ENCODE results near the gene CEP72.

Gene CEP72

DNA sequence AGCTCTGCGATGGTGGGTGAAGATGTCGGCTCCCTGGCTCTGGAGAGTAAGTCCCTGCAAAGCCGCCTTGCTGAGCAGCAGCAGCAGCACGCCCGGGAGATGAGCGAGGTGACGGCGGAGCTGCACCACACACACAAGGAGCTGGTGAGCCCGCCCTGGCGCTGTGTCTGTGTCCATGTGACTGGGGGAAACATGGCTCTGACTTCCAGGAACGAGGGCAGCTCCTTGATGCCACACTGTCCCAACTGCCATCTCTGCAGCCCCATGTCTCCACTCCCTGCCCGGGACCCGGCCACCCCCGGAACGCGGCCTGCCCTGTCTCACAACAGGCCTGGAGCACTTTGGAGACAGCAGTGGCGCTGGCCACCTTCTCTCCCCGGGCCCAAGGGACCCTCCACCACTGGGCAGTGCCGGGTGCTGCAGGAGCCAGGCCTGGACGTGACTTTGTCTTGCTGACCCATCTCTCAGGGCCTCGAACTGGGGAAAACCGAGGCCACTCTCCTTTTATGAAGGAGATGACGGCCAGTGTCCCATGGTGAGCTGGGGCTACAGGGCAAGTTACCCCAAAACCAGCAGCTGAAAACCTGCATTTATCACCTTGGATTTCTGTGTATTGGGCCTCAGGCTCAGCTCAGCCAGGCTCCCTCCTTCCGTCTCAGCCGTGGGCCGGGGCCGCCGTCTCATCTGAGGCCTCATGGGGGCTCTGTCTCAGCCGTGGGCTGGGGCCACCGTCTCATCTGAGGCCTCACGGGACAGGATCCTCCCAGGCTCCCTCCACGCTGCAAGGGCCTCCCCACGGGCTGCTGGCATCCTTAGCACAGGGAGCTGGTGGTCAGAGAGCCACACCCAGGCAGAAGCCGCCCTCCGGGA, 28.6 kb downstream of the CEP72 start:
- no peak for DNase-seq

DNA sequence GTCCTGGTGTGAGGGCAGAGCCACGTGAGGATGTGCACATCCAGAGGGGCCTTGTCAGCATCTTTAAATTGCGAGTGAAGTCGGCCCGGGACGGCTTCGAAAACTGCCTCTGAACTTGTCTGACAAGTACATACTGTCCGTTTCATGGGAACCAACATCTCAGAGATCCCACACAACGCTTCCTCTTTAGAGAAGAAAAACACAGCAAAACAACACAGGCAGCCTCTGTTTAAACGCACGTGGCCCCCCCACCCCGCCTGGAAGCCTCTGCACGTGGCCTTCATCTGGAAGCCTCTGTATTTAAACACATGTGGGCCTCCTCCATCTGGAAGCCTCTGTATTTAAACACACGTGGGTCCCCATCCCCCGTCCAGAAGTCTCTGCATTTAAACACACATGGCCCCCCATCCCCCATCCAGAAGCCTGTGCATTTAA, 29.2 kb downstream of the CEP72 start:
- no peak for DNase-seq

DNA sequence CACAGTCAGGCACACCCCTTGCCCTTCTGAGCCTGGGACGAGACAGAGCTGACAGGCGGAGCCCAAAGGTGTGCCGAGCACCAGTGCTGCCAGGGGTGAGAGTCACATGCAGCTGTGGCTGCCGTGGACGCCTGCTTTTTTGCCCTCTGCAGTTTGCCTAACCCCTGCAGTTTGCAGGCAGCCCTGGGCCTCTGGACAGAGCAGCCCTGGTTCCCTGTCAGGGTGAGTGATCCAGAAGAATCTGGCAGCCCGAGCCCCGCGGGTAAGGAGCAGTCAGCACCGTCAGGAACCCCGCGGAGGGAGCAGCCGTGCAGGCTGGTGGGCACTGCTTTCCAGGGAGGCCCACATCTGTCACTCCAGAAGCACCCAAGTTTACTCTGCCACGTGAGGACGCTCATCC, 30.3 kb downstream of the CEP72 start:
- DNase-seq, result no peak

DNA sequence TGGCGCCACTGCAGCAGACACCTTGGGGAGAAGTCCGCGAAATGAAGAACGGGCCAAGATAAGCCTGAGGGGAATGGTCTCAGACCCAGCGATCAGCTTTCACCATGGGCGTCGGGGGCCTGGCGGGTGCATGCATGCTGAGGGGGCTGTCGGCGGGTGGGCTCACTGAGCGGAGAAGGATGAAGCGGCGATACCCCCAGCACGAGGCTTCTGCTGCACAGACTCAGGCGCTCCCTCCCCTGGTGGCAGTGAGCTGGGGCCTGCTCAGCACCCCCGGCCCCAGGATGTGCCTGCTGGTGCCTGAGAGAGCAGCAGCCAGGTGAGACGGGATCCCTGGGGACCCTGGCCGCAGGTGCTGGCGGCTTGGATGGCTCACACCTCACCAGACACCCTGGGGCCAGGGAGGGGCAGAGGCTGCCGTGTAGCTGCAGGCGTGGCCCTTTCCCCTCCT, 31.2 kb downstream of the CEP72 start:
- DNase-seq, result no peak

DNA sequence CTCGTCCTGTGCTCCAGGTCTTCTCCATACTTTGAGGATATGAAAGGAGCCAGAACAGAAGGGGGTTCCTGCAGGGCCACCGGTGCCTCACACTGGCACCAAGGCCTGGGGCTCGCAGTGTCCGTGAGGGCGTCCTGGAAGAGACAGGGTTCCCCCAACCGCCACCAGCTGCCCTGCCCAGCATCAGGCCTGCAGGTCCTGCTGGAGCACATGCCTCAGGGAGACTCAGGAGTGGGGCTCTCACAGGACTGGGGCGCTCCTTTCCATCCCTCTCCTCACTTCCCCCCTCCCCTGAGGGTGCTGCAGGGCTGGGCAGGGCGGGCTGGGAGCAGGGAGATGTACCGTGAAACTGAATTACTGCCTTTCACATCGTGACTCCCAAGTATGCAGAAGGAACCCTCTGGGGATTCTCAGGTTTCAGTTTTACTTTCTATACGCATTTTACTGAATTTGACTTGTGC, 31.7 kb downstream of the CEP72 start:
- DNase-seq, result no peak

DNA sequence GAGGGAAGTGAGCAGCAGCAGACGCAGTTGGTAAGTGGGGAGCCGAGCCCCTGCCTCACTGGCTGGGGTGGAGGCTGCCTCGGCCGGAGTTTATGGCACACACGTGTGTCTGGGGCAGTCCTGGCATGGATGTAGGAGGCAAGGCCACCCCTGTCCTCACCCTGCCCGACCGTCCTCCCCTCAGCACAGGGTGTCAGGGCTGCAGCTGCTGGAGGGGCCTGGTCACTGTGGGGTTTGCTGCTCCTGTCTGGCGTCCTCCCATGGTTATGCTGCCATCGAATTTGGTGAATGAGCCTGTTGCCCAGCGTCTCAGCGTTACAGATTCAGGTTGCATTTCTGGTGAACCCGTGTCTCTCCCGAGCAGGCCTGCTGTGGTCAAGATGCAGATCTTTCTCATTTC, 32.4 kb downstream of the CEP72 start:
- no peak for DNase-seq

DNA sequence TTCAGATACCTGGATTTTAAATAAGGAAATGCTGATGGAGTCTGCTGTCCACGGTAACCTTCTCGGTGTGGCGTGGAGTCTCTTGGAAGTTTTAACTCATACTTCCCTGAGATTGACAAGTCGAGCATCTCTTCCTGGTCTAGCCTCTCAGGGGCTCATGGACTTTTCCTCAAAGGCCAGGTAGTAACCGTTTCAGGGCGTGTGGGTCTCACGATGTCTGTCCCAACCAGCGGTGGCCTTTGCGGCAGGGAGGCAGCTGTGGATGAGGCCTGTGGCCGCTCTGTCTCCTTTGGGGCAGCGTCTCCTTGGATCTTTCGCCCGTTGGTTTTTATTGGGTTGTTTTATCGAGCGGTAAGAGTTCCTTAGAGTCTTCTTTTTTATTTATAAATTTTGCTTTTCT, 32.8 kb downstream of the CEP72 start:
- DNase-seq, result no peak

DNA sequence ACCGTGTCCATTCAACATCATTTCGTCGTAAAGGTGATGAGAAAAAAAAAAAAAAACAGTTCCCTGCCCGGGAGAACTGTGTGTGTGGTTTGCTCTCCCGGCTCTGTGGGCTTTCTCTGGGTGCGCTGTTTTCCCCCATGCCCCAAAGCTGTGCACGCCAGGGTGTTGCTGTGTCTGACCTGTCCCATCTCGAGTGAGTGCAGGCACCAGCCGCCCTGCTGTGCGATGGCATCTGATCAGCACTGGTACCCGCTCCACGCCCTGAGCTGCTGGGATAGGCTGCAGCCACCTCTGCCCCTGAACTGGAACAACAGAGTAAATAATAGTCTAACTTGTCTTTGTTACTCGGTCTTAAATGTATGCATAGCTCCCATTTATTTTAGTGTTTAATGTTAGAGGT, 33.3 kb downstream of the CEP72 start:
- DNase-seq, result no peak

DNA sequence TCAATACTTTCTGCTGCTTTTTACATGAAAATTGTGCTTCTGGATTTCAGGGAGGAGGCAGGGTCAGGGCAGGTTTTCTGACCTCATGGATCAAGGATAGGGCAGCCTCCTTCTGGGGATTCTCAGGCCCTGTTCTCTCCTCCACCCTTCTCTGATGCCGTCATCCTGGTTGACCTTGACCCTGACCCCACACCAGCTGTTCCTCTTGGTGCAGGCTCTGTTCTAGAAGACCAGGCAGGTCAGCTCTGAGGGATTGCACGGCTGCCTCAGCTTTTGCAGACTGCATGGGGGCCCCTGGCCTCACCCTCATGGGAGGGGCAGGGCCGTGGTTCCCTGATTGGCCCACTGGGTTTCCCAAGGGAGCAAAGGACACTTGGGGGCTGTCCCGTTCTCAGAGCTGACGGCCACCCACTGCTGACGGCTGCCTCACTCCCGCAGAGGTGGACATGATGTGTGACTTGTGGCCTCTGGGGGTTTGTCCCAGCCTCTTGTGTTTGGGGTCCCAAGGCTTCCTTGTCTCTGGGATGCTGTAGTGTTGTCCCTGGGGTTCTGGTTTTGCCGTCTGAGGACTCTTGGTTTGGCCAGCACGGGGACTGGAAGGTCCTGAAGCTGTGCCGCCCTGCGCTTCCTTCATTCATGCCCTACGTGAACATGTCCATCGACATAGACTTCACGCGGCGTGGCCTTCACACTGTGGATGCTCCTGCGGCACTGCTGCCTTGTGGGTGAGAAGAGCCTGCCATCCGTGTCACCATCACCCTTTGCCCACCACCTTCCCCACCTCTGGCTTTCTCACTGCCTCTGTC, 34.5 kb downstream of the CEP72 start:
- DNase-seq, result no peak

DNA sequence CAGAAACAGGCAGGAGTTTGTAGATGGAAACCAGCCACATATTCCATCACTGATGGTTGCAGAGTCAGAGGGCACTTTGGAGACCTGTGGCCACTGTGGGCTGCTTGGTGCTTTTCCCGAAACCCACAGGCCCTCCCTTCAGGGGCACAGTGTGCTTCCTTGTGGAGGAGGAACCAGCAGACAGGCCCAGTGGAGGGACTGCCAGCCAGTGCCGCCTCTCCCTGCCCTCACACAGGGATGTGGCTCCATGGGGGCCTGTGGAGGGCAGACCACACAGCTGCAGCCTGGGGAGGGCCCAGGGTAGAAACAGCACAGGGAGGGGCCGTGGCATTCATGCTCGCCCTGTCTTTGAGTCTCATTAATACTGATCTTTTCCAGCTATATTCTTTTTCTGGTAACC, 35.2 kb downstream of the CEP72 start:
- no peak for DNase-seq

DNA sequence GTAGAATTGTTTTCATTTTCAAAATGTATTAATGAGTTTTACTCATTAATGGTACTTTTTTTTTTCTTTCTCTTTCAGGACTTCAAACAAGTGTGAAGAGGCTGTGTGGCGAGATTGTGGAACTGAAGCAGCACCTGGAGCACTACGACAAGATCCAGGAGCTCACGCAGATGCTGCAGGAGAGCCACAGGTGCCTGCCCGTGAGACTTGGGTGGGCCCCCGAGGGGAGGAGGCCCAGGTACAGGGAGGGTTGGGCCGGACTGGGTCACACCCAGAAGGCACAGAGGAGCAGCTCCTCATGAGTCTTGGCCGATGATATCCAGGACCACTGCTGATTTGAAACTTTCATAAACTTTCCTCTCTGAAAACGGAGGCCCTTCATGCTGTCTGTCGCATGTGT, 35.6 kb downstream of the CEP72 start:
- no peak for DNase-seq

DNA sequence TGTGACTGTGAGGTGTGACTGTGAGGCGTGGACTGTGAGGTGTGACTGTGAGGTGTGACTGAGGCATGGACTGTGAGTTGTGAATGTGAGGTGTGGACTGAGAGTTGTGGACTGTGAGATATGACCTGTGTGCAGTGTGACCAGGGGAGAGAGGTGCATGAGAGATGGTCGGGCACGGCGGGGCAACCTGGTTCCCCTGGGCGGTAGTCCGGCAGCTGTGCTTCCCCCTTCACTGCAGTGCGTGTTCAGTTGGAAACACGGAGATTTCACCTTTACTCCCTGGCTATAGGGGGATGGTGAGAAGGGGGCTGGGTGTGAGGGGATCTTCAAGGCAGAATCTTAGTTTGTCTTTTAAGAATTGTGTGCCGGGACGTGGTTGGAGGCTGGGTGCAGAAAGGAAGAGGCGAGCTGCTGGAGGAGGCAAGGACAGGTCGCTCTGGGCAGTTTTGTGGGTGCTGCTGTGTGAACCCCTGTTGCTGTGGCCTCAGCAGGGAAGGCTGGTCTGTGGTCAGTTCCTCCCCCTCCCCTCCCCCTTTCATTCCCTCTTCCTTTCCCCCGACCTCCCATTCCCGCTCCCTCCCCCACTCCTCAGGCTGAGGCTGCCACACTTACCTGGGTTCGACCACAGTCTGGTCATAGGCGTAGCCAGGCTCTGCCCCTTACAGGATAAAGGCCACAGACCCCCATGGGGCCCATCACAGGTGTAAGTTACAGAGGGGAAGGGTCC, 39.3 kb downstream of the CEP72 start:
- no peak for DNase-seq

DNA sequence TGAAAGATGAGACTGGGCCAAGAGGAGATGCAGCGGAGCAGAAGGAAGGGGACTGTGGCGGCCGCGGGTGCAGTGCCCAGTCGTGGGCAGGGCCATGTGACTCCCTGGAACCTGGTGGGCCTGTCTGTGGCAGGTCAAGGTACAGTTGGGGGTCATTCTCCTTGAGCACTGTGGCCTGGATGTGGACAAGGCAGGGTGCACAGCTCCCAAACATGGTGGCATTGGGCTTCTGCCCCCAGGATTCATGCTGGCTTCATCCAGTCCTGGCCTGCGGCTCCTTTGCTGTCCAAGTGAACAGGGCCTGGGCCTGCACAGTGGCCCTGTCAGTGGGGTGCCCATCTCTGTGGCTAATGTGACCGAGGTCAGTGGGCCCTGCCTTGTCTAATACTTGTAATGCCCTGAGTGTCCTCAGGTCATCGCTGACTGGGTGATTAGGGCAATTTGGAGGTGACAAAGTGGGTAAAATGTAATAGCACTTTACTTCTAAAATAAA, 39.9 kb downstream of the CEP72 start:
- DNase-seq, result no peak

DNA sequence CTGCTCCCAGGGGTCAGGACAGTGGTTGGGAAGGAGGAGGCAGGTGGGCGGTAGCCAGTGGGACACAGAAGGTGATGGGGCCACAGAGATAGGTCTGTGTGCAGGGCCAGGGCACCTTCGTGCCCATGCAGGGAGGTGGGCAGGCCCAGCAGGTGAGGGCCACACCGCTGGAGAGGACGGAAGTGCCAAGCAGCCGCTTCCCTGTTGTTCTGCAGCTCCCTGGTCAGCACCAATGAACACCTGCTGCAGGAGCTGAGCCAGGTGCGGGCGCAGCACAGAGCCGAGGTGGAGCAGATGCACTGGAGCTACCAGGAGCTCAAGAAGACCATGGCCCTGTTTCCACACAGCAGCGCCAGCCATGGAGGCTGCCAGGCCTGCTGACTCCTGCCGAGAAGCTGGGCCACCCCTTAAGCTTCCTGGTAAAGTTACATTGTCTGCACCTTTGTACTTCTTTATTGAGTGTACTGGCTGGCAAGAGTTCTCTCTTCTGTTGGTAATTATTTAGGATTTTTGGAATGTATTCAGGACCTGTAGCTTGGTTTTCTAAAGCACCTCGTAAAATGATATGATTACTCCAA, 40.7 kb downstream of the CEP72 start:
- DNase-seq, result no peak

DNA sequence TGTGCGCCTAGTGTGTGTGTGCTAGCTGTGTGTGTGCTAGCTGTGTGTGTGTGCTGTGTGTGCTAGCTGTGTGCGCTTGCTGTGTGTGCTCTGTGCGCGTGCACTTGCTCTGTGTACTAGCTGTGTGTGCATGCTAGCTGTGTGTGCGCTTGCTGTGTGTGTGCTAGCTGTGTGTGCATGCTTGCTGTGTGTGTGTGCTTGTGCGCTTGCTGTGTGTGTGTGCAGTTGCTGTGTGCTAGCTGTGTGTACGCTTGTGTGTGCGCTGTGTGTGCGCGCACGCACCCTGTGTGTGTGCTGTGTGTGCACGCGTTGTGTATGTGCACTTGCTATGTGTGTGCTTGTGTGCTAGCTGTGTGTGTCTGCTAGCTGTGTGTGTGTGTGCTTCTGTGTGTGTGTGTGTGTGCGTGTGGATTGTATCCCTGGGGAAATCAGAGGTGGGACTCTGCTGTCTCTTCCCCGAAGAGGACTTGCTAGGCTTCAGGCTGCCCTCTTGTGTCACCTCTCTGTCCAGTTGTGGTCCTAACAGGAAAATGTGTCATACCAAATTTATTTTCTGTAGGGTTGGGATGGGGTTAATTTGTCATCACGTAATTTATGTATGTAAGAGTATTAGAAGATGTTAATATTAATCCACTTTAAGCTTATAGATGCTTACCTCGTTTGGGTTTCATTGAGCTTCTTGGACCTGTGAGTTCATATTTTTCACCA, 42.1 kb downstream of the CEP72 start:
- DNase-seq, result no peak

DNA sequence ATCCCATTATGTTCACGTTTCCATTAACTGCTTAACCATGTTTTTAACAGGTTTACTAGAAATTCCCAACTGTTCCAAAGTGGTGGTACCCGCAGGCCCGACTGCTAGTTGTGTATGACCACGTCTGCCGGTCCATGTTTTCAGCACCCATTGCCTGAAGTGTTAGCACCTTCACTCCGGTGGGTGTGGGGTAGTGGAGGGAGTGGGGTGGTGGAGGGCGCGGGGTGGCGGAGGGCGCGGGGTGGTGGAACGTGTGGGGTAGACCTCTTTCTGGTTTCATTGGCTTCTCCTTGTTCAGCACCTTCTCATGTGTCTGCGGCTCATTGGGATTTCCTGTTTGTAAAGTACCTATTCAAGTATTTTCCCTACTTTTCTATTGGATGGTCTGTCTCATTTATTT, 43.3 kb downstream of the CEP72 start:
- no peak for DNase-seq

DNA sequence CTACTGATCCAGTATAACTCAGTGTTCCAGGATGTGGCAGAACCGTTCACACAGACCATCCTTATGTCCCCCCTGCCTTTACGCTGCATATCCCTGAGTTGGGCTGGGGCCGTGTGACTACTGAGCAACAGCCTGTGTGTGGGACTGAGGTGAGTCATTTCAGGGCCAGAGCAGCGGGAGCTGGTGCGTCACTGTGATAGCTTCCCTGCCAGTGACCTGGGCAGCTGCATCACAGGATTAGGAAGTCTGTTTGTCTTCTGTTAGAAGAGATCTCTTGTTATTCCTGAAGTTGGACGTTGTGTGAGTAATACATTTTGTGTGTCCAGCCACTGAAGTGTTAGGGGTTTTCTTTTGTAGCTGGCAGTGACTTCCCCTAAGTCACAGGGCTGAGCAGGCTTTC, 45.4 kb downstream of the CEP72 start:
- DNase-seq, result no peak

DNA sequence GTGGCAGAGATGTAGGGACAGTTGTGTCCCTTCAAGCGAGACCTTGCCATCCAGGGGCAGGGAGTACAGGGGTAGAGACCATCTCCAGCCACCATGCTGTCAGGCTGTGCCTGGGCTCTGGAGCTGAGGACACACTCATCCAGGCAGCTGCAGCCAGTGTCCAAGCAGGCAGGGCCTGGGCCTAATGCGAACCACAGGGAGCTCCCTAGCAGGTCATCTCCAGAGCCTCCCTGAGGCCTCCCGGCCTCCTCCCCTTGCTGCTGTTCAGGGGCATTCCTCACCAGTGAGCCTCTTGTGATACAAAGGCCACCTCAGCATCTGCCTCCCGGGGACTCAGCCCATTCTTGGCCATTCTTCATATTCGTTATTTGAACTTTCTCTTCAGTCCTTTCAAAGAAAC, 46.0 kb downstream of the CEP72 start:
- DNase-seq, result no peak

DNA sequence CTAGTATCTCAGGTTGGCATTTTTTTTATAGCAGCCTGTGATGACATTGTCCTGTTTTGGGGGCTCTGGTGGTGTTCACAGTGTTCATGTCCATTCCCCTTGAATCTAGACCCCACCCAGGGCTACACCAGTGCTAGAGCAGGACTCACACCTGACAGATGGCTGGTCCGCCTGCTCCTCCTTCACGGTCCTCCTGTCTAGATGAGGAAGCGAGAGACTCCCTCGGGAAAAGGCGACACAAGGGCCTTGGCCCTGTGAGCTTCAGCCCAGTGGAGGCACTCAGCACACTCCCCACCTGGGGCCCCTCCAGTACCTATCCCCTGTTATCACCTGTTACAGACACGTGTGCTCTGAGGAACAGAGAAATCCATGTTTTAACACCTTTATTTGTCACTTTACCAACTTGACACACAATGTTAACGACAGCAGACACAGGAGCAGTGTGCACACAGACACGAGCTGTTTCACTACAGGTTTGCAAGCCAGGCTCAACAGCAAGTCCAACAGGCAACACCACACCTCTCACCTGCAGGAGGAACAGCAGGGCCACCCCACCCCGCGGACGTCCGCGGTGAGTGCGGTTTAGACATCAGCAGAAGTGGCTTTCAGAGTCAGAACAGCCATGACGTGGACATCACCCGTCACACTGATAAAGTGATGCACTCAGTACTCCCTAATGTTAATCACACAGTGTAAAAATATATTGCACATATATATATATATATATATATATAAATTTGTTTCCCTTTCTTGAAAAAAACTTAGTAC, 47.5 kb downstream of the CEP72 start:
- DNase-seq, result no peak

DNA sequence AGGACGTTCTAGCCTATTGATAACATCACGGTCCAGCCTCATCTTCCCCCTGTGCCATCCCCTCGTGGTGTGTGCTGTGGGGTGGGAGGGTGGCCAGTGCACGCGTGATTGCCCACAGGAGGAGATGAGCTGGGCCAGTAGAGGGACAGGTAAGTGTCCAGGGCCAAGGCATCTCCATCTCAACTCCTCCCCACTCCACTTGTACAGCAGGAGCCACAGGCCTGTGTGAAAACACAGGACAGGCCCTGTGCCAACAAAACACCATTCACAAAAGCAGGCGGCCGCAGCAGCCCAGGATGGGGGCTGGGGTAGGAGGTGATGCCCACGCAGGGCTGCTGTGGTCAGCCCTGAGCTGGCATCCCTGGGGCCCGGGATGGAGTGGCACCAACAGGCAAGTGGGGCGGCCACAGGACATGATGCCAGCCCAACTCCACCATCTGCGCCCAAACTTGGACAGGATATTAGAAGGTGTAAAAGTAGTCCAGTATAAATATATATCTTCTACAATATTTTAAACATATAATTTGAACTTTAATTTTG, 48.4 kb downstream of the CEP72 start:
- no peak for DNase-seq
